ENCODE results near the gene DCST2. TPM values are rescaled to one million over a fixed set of nuclear protein-coding genes. Genes with fewer than 3 reads are reported as not detected.

Gene DCST2
- polyA plus RNA-seq, 2 of the 4 experiments (the other 2 are of a cell fraction) = 0.23 to 1.0 TPM

- DNase-seq (ENCODE audit: low read depth in 1 of 2, low spot score in 1 of 2) (peak; percentile 84 to 88), ATAC-seq (peak; percentile 48 to 75), FAIRE-seq (no peak)
- peak overlapping the region; percentile 27 to 72; a peak in 4 of 6 replicates for H3K27ac ChIP-seq
- H3K4me2 ChIP-seq = peak overlapping the region; percentile 91
- ChIA-PET POLR2A (interaction anchor here (0.5 to 0.7 kb wide), 2 partner anchors 77 to 88 kb away, joined by 5 to 22 read pairs; no protein-coding TSS in a partner anchor), CTCF (interaction anchor here (0.5 to 27.3 kb wide), 34 partner anchors 9 to 579 kb away, joined by 3 to 350 read pairs (median 4); partner anchors contain the start of genes ADAM15, EFNA3 and KRTCAP2)
- no peak overlapping the region for H3K4me3 ChIP-seq
- 31% methylated on average over 14 of the region's 21 CpGs for WGBS (ENCODE audit: missing lambda C conversion rate)
- peaks cover 23% of the 10 kb centered on the region for H3K4me1 ChIP-seq
- H3K9me3 ChIP-seq = no peaks in the 10 kb centered on the region
- TF ChIP-seq SMC3 (IDR thresholded peaks at IDR 0.05) (peak; percentile 80), FOSL2 (IDR thresholded peaks at IDR 0.05) (no peak), FOSL2 (CRISPR knock-in tag; IDR thresholded peaks at IDR 0.05) (no peak), CBX8 (IDR thresholded peaks at IDR 0.05) (no peak), CTCF (IDR thresholded peaks at IDR 0.05) (peak; percentile 96), EP300 (IDR thresholded peaks at IDR 0.05) (no peak), NFE2L2 (conservative IDR thresholded peaks at IDR 0.05; ENCODE audit: low read length) (no peak), BHLHE40 (IDR thresholded peaks at IDR 0.05; ENCODE audit: low read depth, low read length) (no peak), RAD21 (conservative IDR thresholded peaks at IDR 0.05 in 1 of 2, IDR thresholded peaks at IDR 0.05 in 1 of 2) (peak; percentile 95 to 98), HOXB5 (CRISPR knock-in tag; IDR thresholded peaks at IDR 0.05) (no peak), JUN (IDR thresholded peaks at IDR 0.05) (no peak)
Measured at GRCh38 chr1:155061381-155062150, 28.0 kb upstream of the DCST2 start.

- ATAC-seq = no peak
- WGBS (ENCODE audit: missing lambda C conversion rate) = 86% methylated on average over 5 of the region's 8 CpGs
- ChIA-PET CTCF (interaction anchor here (0.7 to 27.3 kb wide), 24 partner anchors 8 to 579 kb away, joined by 3 to 350 read pairs (median 5); partner anchors contain the start of genes ADAM15, EFNA3 and KRTCAP2), POLR2A (interaction anchor here (0.5 kb wide), 1 partner anchor 76 kb away, joined by 5 read pairs; no protein-coding TSS in a partner anchor)
- no peak for TF ChIP-seq PHF8 (IDR thresholded peaks at IDR 0.05; ENCODE audit: borderline replicate concordance, low read depth)
- TF ChIP-seq NFE2L2 (conservative IDR thresholded peaks at IDR 0.05; ENCODE audit: low read length) = no peak
- no peak for TF ChIP-seq MAX (IDR thresholded peaks at IDR 0.05)
- TF ChIP-seq PBX3 (IDR thresholded peaks at IDR 0.05) = no peak
- TF ChIP-seq HES2 (IDR thresholded peaks at IDR 0.05) = no peak
- TF ChIP-seq ZFP36 (IDR thresholded peaks at IDR 0.05; ENCODE audit: borderline replicate concordance, partially characterized antibody) = no peak
- TF ChIP-seq TFCP2L1 (CRISPR knock-in tag; IDR thresholded peaks at IDR 0.05) = no peak
- no peak for TF ChIP-seq TP53 (CRISPR knock-in tag; IDR thresholded peaks at IDR 0.05)
- TF ChIP-seq BCL3 (IDR thresholded peaks at IDR 0.05) = no peak
- H3K9me3 ChIP-seq = no peaks in the 10 kb centered on the region
- no peak overlapping the region for H3K27ac ChIP-seq
- H3K4me3 ChIP-seq = no peak overlapping the region
- DNase-seq (ENCODE audit: low read depth in 1 of 2, low spot score in 1 of 2) = no peak
- H3K4me2 ChIP-seq = no peak overlapping the region
- peaks cover 23% of the 10 kb centered on the region for H3K4me1 ChIP-seq
- no peak for FAIRE-seq
Measured at GRCh38 chr1:155060736-155061135, 27.2 kb upstream of the DCST2 start.

Data from A549 (cell line).